OCI-LY7 (cell line): ENCODE measurements around the gene ARHGEF10L.

Experiments used
- EZH2phosphoT487 ChIP-seq: fragments of 200-600 bp; sonication (generic); IDR thresholded peaks from 2 replicates; pipeline ENCODE4 v1.6.1; 2018; ENCODE audit warnings: low read depth, borderline replicate concordance, mild to moderate bottlenecking, mixed run types, antibody characterized with exemption, low read length, moderate library complexity, mixed read lengths
- TF ChIP-seq, protein P1 (sequence below): fragments of 200-600 bp; sonication (generic); conservative IDR thresholded peaks from 2 replicates; pipeline ENCODE4 v1.5.1; 2014; ENCODE audit warnings: mild to moderate bottlenecking, antibody characterized with exemption, low read length, moderate library complexity, mixed read lengths

DNA sequence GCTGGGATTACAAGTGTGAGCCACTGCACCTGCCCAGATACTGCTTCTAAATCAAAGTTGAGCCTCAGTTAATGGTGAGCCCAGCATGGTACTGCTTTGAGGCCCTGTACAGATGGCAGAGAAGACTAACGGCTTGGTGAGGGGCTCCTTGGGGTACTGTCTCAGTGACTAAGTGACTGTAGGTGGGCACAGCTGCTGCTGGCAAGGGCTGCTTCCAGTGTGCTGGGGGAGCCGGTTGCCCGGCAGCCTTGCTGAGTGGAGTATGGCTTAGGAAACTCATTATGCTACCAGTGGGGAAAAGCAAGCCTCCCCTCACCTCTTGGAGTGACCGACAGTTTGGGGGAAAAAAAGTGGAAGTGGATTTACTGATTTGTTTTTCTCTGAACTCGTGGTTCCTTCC lies 23.6 kb upstream of the ARHGEF10L start:
- TF ChIP-seq, protein P1, sequence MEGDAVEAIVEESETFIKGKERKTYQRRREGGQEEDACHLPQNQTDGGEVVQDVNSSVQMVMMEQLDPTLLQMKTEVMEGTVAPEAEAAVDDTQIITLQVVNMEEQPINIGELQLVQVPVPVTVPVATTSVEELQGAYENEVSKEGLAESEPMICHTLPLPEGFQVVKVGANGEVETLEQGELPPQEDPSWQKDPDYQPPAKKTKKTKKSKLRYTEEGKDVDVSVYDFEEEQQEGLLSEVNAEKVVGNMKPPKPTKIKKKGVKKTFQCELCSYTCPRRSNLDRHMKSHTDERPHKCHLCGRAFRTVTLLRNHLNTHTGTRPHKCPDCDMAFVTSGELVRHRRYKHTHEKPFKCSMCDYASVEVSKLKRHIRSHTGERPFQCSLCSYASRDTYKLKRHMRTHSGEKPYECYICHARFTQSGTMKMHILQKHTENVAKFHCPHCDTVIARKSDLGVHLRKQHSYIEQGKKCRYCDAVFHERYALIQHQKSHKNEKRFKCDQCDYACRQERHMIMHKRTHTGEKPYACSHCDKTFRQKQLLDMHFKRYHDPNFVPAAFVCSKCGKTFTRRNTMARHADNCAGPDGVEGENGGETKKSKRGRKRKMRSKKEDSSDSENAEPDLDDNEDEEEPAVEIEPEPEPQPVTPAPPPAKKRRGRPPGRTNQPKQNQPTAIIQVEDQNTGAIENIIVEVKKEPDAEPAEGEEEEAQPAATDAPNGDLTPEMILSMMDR = no peak
- TF ChIP-seq EZH2phosphoT487 = no peak
